Upper lobe of right lung (tissue), 1 donor: Measurements from ENCODE around the gene GRM3. TPM values are rescaled to one million over a fixed set of nuclear protein-coding genes. Genes with fewer than 3 reads are reported as not detected.

ENCODE experiments used
- ATAC-seq: fragments of 200-7000 bp; cut with Tn5 transposase; one replicate; pipeline ENCODE4 v1.9.1; 2020; ENCODE audit warnings: mild to moderate bottlenecking, moderate library complexity
- DNase-seq: peaks from one replicate; pipeline ENCODE4 v3.0.0-alpha.2; 2020
- H3K27ac ChIP-seq: fragments of 200-600 bp; one replicate; pipeline ENCODE4 v1.8.0; 2022
- H3K27me3 ChIP-seq: fragments of 200-600 bp; one replicate; pipeline ENCODE4 v1.8.0; 2022; ENCODE audit warnings: mild to moderate bottlenecking
- H3K36me3 ChIP-seq: fragments of 200-600 bp; one replicate; pipeline ENCODE4 v1.8.0; 2022
- H3K4me1 ChIP-seq: fragments of 200-600 bp; one replicate; pipeline ENCODE4 v1.8.0; 2022
- H3K4me3 ChIP-seq: fragments of 200-600 bp; one replicate; pipeline ENCODE4 v1.8.0; 2022; ENCODE audit warnings: mild to moderate bottlenecking
- H3K9me3 ChIP-seq: fragments of 200-600 bp; one replicate; pipeline ENCODE4 v1.8.0; 2022
- CTCF ChIP-seq: fragments of 200-600 bp; IDR thresholded peaks from one replicate; pipeline ENCODE4 v1.8.0; 2022; ENCODE audit warnings: antibody characterized with exemption
- intact Hi-C: fragments of 100-400 bp; cut with DNase I; formaldehyde crosslinking; loops from one replicate; pipeline ENCODE4 v1.11.0; 2022
- total RNA-seq: library from RNA; stranded (reverse); fragmentation: NEBNext Ultra II Directional; extraction: Animal tissue kit (Norgen Biotek cat#: 25700); gene quantifications from one replicate; pipeline ENCODE4 v1.2.1, GENCODE V29; 2021
- donor health status: DM: no; HTN: yes; CAD: no; lungs with severe emphysema.

Gene GRM3
- total RNA-seq, 1 donor from 2014 or later, result not detected

- ATAC-seq, result no peak
Measured at GRCh38 chr7:86775203-86775602, 131.5 kb downstream of the GRM3 start.

GRCh38 chr7:86776136-86776535 lies 132.4 kb downstream of the GRM3 start:
- DNase-seq (no peak), ATAC-seq (no peak)
- Histone ChIP-seq H3K4me3 (no peak overlapping the region), H3K27ac (no peak overlapping the region), H3K4me1 (no peaks in the 10 kb centered on the region), H3K36me3 (no peaks in the 10 kb centered on the region), H3K9me3 (no peaks in the 10 kb centered on the region), H3K27me3 (no peaks in the 10 kb centered on the region)
- intact Hi-C loops, result no loop called here
- TF ChIP-seq CTCF, result no peak

More at GRCh38 chr7:86775203-86775602, 131.5 kb downstream of the GRM3 start:
- Histone ChIP-seq H3K4me1 (no peaks in the 10 kb centered on the region), H3K36me3 (no peaks in the 10 kb centered on the region), H3K27me3 (no peaks in the 10 kb centered on the region), H3K4me3 (no peak overlapping the region), H3K27ac (no peak overlapping the region), H3K9me3 (no peaks in the 10 kb centered on the region)
- TF ChIP-seq CTCF, result no peak
- intact Hi-C loops, result no loop called here
- no peak for DNase-seq

- DNase-seq (no peak), ATAC-seq (no peak)
- intact Hi-C loops, result no loop called here
Measured at GRCh38 chr7:86778271-86778670, 134.6 kb downstream of the GRM3 start.

GRCh38 chr7:86784765-86785164 lies 141.1 kb downstream of the GRM3 start:
- Histone ChIP-seq H3K4me3 (no peak overlapping the region), H3K4me1 (no peaks in the 10 kb centered on the region), H3K27me3 (no peaks in the 10 kb centered on the region), H3K9me3 (no peaks in the 10 kb centered on the region), H3K27ac (no peak overlapping the region), H3K36me3 (no peaks in the 10 kb centered on the region)
- DNase-seq (no peak), ATAC-seq (no peak)
- no peak for TF ChIP-seq CTCF
- intact Hi-C loops, result no loop called here

More at GRCh38 chr7:86778271-86778670, 134.6 kb downstream of the GRM3 start:
- no peaks in the 10 kb centered on the region for H3K36me3 ChIP-seq
- H3K4me3 ChIP-seq, result no peak overlapping the region
- no peaks in the 10 kb centered on the region for H3K4me1 ChIP-seq
- no peaks in the 10 kb centered on the region for H3K27me3 ChIP-seq
- no peak overlapping the region for H3K27ac ChIP-seq
- no peak for TF ChIP-seq CTCF
- H3K9me3 ChIP-seq, result no peaks in the 10 kb centered on the region

- Histone ChIP-seq H3K27ac (no peak overlapping the region), H3K36me3 (no peaks in the 10 kb centered on the region), H3K9me3 (no peaks in the 10 kb centered on the region), H3K27me3 (no peaks in the 10 kb centered on the region), H3K4me3 (no peak overlapping the region), H3K4me1 (no peaks in the 10 kb centered on the region)
- no peak for TF ChIP-seq CTCF
- intact Hi-C loops, result no loop called here
- no peak for DNase-seq
- no peak for ATAC-seq
Measured at GRCh38 chr7:86785641-86786040, 141.9 kb downstream of the GRM3 start.

GRCh38 chr7:86786376-86786775 lies 142.7 kb downstream of the GRM3 start:
- Histone ChIP-seq H3K4me1 (no peaks in the 10 kb centered on the region), H3K9me3 (no peaks in the 10 kb centered on the region), H3K27ac (no peak overlapping the region), H3K27me3 (no peaks in the 10 kb centered on the region), H3K4me3 (no peak overlapping the region), H3K36me3 (no peaks in the 10 kb centered on the region)
- ATAC-seq, result no peak
- DNase-seq, result no peak
- intact Hi-C loops, result no loop called here
- no peak for TF ChIP-seq CTCF
